Activated T-helper 17 cell treated with anti-CD3 and anti-CD28 coated beads, Interleukin-2, amount 50 U/mL, for 72 hours (primary cell): ENCODE measurements around the gene COL4A6. TPM values are rescaled to one million over a fixed set of nuclear protein-coding genes. Genes with fewer than 3 reads are reported as not detected.
"Not testable (repeated sequence)": the region's sequence is repeated elsewhere in the genome, so short reads cannot be mapped to it uniquely, and the experiment has no call there.

ENCODE experiments used
- ATAC-seq: fragments of 150-1000 bp; cut with Tn5 transposase; replicated peaks from 2 replicates; pipeline ENCODE4 v1.10.0; 2021; ENCODE audit warnings: mild to moderate bottlenecking, moderate library complexity
- H3K27ac Mint-ChIP-seq: one replicate; pipeline ENCODE4 v1.8.0; 2022; ENCODE audit warnings: mixed read lengths
- H3K27me3 Mint-ChIP-seq: one replicate; pipeline ENCODE4 v1.8.0; 2022; ENCODE audit warnings: mixed read lengths
- H3K36me3 Mint-ChIP-seq: one replicate; pipeline ENCODE4 v1.8.0; 2022; ENCODE audit warnings: low read depth, mild to moderate bottlenecking, mixed read lengths
- H3K4me1 Mint-ChIP-seq: one replicate; pipeline ENCODE4 v1.8.0; 2022; ENCODE audit warnings: mixed read lengths
- H3K4me3 Mint-ChIP-seq: one replicate; pipeline ENCODE4 v1.8.0; 2022; ENCODE audit warnings: mild to moderate bottlenecking, mixed read lengths
- H3K9me3 Mint-ChIP-seq: one replicate; pipeline ENCODE4 v1.8.0; 2022; ENCODE audit warnings: mixed read lengths
- total RNA-seq, 2 donors: library from RNA; stranded (reverse); gene quantifications; one replicate each; pipeline ENCODE4 v1.2.3, GENCODE V29; 2022

COL4A6 gene
- total RNA-seq, 2 donors from 2014 or later = not detected

- no peaks in the 10 kb centered on the region for H3K36me3 Mint-ChIP-seq
- no peaks in the 10 kb centered on the region for H3K27me3 Mint-ChIP-seq
- ATAC-seq = no peak
- H3K9me3 Mint-ChIP-seq = no peaks in the 10 kb centered on the region
- no peaks in the 10 kb centered on the region for H3K4me1 Mint-ChIP-seq
- H3K27ac Mint-ChIP-seq = no peak overlapping the region
- H3K4me3 Mint-ChIP-seq = no peak overlapping the region
Observed at GRCh38 chrX:108380222-108380621, 58.0 kb downstream of the COL4A6 start.

GRCh38 chrX:108376821-108377220, 61.4 kb downstream of the COL4A6 start:
- H3K27me3 Mint-ChIP-seq, H3K27ac Mint-ChIP-seq, ATAC-seq, H3K4me3 Mint-ChIP-seq, H3K36me3 Mint-ChIP-seq, H3K4me1 Mint-ChIP-seq, H3K9me3 Mint-ChIP-seq: not testable (repeated sequence)

GRCh38 chrX:108375591-108375990, 62.6 kb downstream of the COL4A6 start:
- not testable (repeated sequence) for H3K27ac Mint-ChIP-seq, H3K27me3 Mint-ChIP-seq, ATAC-seq, H3K9me3 Mint-ChIP-seq, H3K36me3 Mint-ChIP-seq, H3K4me3 Mint-ChIP-seq, H3K4me1 Mint-ChIP-seq

GRCh38 chrX:108366644-108367406, 71.4 kb downstream of the COL4A6 start:
- Mint-ChIP-seq H3K9me3 (no peaks in the 10 kb centered on the region), H3K4me1 (no peaks in the 10 kb centered on the region), H3K4me3 (no peak overlapping the region), H3K27ac (no peak overlapping the region), H3K27me3 (peaks cover 9% of the 10 kb centered on the region), H3K36me3 (no peaks in the 10 kb centered on the region)
- no peak for ATAC-seq

- Mint-ChIP-seq H3K9me3 (no peaks in the 10 kb centered on the region), H3K4me3 (no peak overlapping the region), H3K27me3 (peaks cover 13% of the 10 kb centered on the region), H3K4me1 (no peaks in the 10 kb centered on the region), H3K36me3 (no peaks in the 10 kb centered on the region), H3K27ac (no peak overlapping the region)
- no peak for ATAC-seq
Observed at GRCh38 chrX:108362026-108362425, 76.2 kb downstream of the COL4A6 start.

- Mint-ChIP-seq H3K4me1 (no peaks in the 10 kb centered on the region), H3K27me3 (peaks cover 13% of the 10 kb centered on the region), H3K4me3 (no peak overlapping the region), H3K9me3 (no peaks in the 10 kb centered on the region), H3K27ac (no peak overlapping the region), H3K36me3 (no peaks in the 10 kb centered on the region)
- no peak for ATAC-seq
Observed at GRCh38 chrX:108361316-108361715, 76.9 kb downstream of the COL4A6 start.

- Mint-ChIP-seq H3K27me3 (peaks cover 11% of the 10 kb centered on the region), H3K9me3 (no peaks in the 10 kb centered on the region), H3K27ac (no peak overlapping the region), H3K4me1 (no peaks in the 10 kb centered on the region), H3K36me3 (no peaks in the 10 kb centered on the region), H3K4me3 (no peak overlapping the region)
- ATAC-seq = no peak
Observed at GRCh38 chrX:108359806-108360602, 78.2 kb downstream of the COL4A6 start.

- Mint-ChIP-seq H3K4me3 (no peak overlapping the region), H3K36me3 (no peaks in the 10 kb centered on the region), H3K4me1 (no peaks in the 10 kb centered on the region), H3K27ac (no peak overlapping the region), H3K9me3 (no peaks in the 10 kb centered on the region), H3K27me3 (no peaks in the 10 kb centered on the region)
- ATAC-seq = no peak
Observed at GRCh38 chrX:108353452-108353851, 84.8 kb downstream of the COL4A6 start.

GRCh38 chrX:108349210-108349609, 89.0 kb downstream of the COL4A6 start:
- Mint-ChIP-seq H3K4me3 (no peak overlapping the region), H3K27me3 (no peaks in the 10 kb centered on the region), H3K9me3 (no peaks in the 10 kb centered on the region), H3K27ac (no peak overlapping the region), H3K4me1 (no peaks in the 10 kb centered on the region), H3K36me3 (no peaks in the 10 kb centered on the region)
- ATAC-seq = no peak

- ATAC-seq = no peak
- Mint-ChIP-seq H3K27ac (no peak overlapping the region), H3K36me3 (no peaks in the 10 kb centered on the region), H3K4me1 (no peaks in the 10 kb centered on the region), H3K27me3 (no peaks in the 10 kb centered on the region), H3K4me3 (no peak overlapping the region), H3K9me3 (no peaks in the 10 kb centered on the region)
Observed at GRCh38 chrX:108348525-108348924, 89.7 kb downstream of the COL4A6 start.

- Mint-ChIP-seq H3K27me3 (no peaks in the 10 kb centered on the region), H3K9me3 (no peaks in the 10 kb centered on the region), H3K27ac (no peak overlapping the region), H3K4me1 (no peaks in the 10 kb centered on the region), H3K36me3 (no peaks in the 10 kb centered on the region), H3K4me3 (no peak overlapping the region)
- ATAC-seq = no peak
Observed at GRCh38 chrX:108347800-108348199, 90.4 kb downstream of the COL4A6 start.

- Mint-ChIP-seq H3K27me3 (peaks cover 3% of the 10 kb centered on the region), H3K27ac (no peak overlapping the region)
Observed at GRCh38 chrX:108344216-108344615, 94.0 kb downstream of the COL4A6 start.

GRCh38 chrX:108341947-108342346, 96.3 kb downstream of the COL4A6 start:
- Mint-ChIP-seq H3K36me3 (no peaks in the 10 kb centered on the region), H3K27ac (no peak overlapping the region), H3K9me3 (no peaks in the 10 kb centered on the region), H3K4me3 (no peak overlapping the region), H3K4me1 (no peaks in the 10 kb centered on the region), H3K27me3 (peaks cover 3% of the 10 kb centered on the region)
- no peak for ATAC-seq

More at GRCh38 chrX:108344216-108344615, 94.0 kb downstream of the COL4A6 start:
- Mint-ChIP-seq H3K4me3 (no peak overlapping the region), H3K9me3 (no peaks in the 10 kb centered on the region), H3K36me3 (no peaks in the 10 kb centered on the region), H3K4me1 (no peaks in the 10 kb centered on the region)
- no peak for ATAC-seq

GRCh38 chrX:108332281-108332680, 105.9 kb downstream of the COL4A6 start:
- no peak overlapping the region for H3K4me3 Mint-ChIP-seq
- no peaks in the 10 kb centered on the region for H3K27me3 Mint-ChIP-seq
- no peak for ATAC-seq
- H3K36me3 Mint-ChIP-seq = no peaks in the 10 kb centered on the region
- no peaks in the 10 kb centered on the region for H3K9me3 Mint-ChIP-seq
- H3K4me1 Mint-ChIP-seq = no peaks in the 10 kb centered on the region
- H3K27ac Mint-ChIP-seq = no peak overlapping the region
